Omental fat pad (tissue), 4 donors: ENCODE data around the gene TAPT1. TPM values are rescaled to one million over a fixed set of nuclear protein-coding genes. Genes with fewer than 3 reads are reported as not detected.

Source experiments
- ATAC-seq: fragments of 150-250 bp; one replicate; pipeline ENCODE4 v1.9.1; 2016; ENCODE audit warnings: mild to moderate bottlenecking, moderate library complexity; ENCODE audit not compliant: low FRiP score
- DNase-seq: peaks from one replicate; pipeline ENCODE4 v3.0.0-alpha.2; 2019; ENCODE audit warnings: low spot score
- total RNA-seq, 4 donors: library from RNA; depleted of rRNA; stranded (reverse); fragments of >200 nt; gene quantifications; one replicate each; pipeline ENCODE4 v1.1.0, GENCODE V29; 2016
- TF ChIP-seq, protein P1 (sequence below), 3 donors: fragments of 450-650 bp; IDR thresholded peaks; one replicate each; pipeline ENCODE4 v1.5.1; 2016 to 2017; ENCODE audit warnings: antibody characterized with exemption in 3 of 3, mild to moderate bottlenecking in 3 of 3, moderate library complexity in 2 of 3

TAPT1 gene
- total RNA-seq, 4 donors from 2014 or later: 21.5 to 31.9 (median 28.6) TPM

DNA sequence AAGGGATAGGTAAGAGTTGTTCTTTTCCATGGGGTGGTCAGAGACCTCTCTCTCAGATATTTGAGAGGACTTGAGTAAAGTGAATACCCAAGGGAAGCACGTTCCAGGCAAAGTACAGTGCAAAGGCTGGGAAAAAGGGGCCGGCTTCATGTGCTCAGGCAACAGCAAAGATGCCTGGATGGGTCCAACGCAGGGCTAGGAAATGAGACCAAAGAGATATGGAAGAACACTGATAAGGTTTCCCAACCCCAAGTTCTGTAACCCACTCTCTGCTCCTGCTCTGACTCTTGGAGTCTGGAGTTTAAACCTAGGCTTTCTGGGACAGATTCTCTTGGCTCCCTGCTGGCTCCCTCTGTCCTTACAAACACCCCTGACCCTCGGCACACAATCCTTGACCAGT, 106.3 kb downstream of the TAPT1 start:
- DNase-seq: no peak
- TF ChIP-seq, protein P1, sequence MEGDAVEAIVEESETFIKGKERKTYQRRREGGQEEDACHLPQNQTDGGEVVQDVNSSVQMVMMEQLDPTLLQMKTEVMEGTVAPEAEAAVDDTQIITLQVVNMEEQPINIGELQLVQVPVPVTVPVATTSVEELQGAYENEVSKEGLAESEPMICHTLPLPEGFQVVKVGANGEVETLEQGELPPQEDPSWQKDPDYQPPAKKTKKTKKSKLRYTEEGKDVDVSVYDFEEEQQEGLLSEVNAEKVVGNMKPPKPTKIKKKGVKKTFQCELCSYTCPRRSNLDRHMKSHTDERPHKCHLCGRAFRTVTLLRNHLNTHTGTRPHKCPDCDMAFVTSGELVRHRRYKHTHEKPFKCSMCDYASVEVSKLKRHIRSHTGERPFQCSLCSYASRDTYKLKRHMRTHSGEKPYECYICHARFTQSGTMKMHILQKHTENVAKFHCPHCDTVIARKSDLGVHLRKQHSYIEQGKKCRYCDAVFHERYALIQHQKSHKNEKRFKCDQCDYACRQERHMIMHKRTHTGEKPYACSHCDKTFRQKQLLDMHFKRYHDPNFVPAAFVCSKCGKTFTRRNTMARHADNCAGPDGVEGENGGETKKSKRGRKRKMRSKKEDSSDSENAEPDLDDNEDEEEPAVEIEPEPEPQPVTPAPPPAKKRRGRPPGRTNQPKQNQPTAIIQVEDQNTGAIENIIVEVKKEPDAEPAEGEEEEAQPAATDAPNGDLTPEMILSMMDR (IDR thresholded peaks at IDR 0.05): no peak
- ATAC-seq: no peak

DNA sequence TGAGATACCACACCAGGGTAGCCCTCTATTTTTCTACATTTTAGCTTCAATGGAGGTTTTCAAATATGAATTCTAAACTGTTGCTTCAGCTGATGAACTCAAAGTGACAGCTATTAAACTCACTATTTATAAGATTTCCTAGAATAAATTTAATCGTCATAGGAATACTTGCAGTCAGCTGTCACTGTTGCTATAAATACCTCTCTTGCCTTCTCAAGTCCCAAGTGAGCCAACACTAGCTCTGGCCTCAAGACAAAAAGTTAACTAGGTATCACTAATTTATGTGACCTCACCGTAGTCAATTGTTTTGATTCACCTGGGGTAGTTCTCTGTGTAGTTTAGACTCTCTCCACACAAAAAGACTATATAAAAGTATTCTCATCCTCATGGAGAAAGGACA, 108.2 kb downstream of the TAPT1 start:
- DNase-seq (no peak), ATAC-seq (no peak)
- TF ChIP-seq, protein P1 (IDR thresholded peaks at IDR 0.05): no peak

DNA sequence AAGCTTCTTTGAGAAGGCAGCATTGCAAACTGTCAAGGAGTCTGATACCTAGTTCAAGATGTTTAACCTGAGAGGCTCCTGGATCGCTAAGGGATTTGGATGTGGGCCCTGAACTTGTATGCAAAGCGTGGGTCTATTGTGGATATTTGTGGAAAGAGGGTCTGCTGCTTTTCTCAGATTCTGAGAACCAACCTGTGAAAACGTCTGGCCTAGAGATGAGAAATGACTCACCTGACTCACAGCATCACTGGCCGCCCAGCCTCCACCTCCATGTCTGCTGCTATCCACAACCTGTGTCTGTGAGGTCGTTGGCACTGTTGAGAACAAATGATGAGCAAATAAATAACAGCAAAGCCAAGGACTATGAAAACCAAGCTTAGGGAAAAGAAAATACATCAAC, 109.1 kb downstream of the TAPT1 start:
- ATAC-seq: no peak
- no peak for DNase-seq
- TF ChIP-seq, protein P1 (IDR thresholded peaks at IDR 0.05): no peak

DNA sequence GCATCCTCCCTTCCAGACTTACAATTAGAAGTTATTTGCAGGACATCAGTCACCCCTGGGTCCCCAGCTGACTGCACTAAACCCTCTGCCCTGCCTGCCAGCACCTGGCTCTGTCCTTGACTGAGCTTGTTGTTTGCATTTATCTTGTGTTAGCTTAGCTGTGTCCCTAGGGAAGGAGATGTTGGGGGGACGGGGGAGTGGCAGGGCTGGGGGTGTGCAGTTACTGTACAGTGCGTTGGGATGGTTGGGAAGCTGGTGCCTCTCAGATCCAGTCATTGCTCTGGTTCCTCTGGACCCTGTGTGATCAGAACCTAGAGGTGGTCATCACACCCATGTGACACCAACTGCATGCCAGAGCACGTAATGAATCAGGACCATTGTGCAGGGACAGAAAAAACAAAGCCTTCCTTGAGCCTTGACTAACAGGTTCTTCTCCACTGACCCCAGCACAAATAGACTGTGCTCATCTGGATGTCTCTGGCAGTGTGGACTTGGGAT, 109.7 kb downstream of the TAPT1 start:
- no peak for ATAC-seq
- DNase-seq: no peak

DNA sequence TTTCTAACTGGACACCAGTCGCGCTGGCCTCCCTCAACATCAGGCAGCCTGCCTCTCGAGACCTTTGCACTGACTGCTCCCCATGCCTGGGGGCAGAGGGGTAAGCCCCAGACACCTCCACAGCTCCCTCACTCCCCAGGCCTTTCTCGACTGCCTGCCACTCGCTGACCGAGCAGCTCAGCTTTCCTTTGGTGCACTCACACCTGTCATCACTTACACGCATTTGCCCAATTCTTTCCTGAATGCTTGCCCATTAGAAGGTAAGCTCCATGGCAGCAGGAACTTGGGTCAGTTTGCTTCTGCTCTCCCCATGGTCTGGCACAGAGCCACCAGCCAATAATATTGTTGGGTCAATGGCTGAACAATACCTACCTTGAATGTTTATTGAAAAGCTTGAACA, 110.3 kb downstream of the TAPT1 start:
- ATAC-seq (no peak), DNase-seq (no peak)
- TF ChIP-seq, protein P1 (IDR thresholded peaks at IDR 0.05): no peak

More for the DNA sequence above, 109.7 kb downstream of the TAPT1 start:
- TF ChIP-seq, protein P1 (IDR thresholded peaks at IDR 0.05): no peak

DNA sequence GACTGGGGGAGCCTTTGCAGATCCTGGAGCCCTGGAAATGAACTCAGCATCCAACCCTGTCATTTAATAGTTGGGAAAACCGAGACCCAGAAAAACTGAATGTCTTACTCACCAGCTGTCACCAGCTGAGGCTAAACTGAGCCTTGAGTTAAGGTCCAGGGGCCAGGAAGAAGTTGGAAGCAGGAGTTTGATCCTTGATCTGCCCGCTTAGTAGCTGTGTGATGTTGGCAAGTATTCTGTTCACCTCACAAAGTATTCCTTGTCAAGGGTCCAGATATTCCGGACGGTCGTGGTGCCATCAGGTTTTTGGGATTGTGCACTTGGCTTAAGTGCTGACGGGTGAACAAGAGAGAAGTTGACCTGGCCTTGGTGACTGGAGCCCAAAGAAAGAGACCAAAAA, 111.7 kb downstream of the TAPT1 start:
- TF ChIP-seq, protein P1 (IDR thresholded peaks at IDR 0.05): no peak
- DNase-seq (no peak), ATAC-seq (no peak)

DNA sequence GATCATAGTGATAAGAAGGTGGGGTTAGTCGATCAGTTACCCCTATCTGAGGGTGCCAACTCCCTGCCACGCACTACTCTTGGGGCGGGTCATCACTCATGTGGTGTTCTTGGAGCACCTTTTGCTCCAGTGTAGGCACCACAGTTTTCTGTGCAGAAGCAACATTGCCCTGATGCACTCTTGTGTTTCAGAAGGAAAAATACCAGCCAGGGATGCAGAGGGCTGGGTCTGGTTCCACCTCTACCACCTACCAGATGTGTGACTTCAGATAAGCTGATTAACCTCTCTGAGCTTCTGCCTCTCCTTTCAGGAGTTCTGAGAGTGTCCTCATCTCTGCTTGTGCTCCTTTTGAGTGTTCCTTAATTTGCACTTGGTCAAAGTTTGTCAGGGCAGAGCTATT, 112.5 kb downstream of the TAPT1 start:
- DNase-seq (no peak), ATAC-seq (no peak)
- TF ChIP-seq, protein P1 (IDR thresholded peaks at IDR 0.05): no peak
